Ishikawa (cell line): ENCODE measurements around the gene ANKRD30A.

Experiments used
- CEBPB ChIP-seq: IDR thresholded peaks from 2 replicates; pipeline ENCODE4 v1.6.1; 2012
- CREB1 ChIP-seq: IDR thresholded peaks from 2 replicates; pipeline ENCODE4 v1.6.1; 2012; ENCODE audit warnings: low read depth
- EGR1 ChIP-seq: IDR thresholded peaks from 2 replicates; pipeline ENCODE4 v1.6.1; 2012
- EP300 ChIP-seq: IDR thresholded peaks from 2 replicates; pipeline ENCODE4 v1.6.1; 2012; ENCODE audit warnings: borderline replicate concordance
- NFIC ChIP-seq: IDR thresholded peaks from 2 replicates; pipeline ENCODE4 v1.6.1; 2012
- RAD21 ChIP-seq: IDR thresholded peaks from 2 replicates; pipeline ENCODE4 v1.6.1; 2012; ENCODE audit warnings: low read depth
- REST ChIP-seq: IDR thresholded peaks from 2 replicates; pipeline ENCODE4 v1.6.1; 2012; ENCODE audit warnings: low read depth, mild to moderate bottlenecking
- TAF1 ChIP-seq: IDR thresholded peaks from 2 replicates; pipeline ENCODE4 v1.6.1; 2012; ENCODE audit warnings: low read depth, mild to moderate bottlenecking
- TEAD4 ChIP-seq: IDR thresholded peaks from 2 replicates; pipeline ENCODE4 v1.6.1; 2012
- USF1 ChIP-seq: IDR thresholded peaks from 2 replicates; pipeline ENCODE4 v1.6.1; 2012
- ZBTB7A ChIP-seq: IDR thresholded peaks from 2 replicates; pipeline ENCODE4 v1.6.1; 2012; ENCODE audit warnings: low read depth
- TF ChIP-seq, protein P1 (sequence below): IDR thresholded peaks from 2 replicates; pipeline ENCODE4 v1.6.1; 2012

Gene ANKRD30A

DNA sequence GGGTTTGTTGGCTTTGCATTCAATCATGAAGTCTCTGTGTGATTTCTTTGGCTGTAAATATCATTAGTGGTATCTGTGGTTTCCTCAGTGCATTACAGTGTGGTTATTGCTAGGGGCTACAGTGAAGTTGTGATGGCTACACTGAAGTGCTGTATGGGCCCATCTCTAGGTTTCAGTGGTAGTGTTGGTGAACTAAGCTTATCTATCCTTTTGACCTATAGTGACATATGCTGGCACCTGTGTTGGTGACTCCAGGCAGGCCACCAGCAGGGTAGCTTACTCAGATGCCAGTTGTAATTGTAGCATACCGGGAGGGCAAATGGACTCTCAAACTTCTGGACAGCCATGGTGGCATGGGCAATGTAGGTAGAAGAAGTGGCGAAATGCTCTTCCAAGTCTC is 219.0 kb downstream of the ANKRD30A start:
- TF ChIP-seq ZBTB7A, result no peak

- no peak for TF ChIP-seq REST
- TF ChIP-seq RAD21, result no peak
- TF ChIP-seq NFIC, result no peak
- no peak for TF ChIP-seq USF1
- no peak for TF ChIP-seq TEAD4
These were observed 254.6 kb downstream of the ANKRD30A start for GRCh38 chr10:37379991-37380390.

GRCh38 chr10:37381271-37381670 is 255.9 kb downstream of the ANKRD30A start:
- TF ChIP-seq NFIC, result no peak
- TF ChIP-seq, protein P1, sequence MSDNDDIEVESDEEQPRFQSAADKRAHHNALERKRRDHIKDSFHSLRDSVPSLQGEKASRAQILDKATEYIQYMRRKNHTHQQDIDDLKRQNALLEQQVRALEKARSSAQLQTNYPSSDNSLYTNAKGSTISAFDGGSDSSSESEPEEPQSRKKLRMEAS, result no peak
- no peak for TF ChIP-seq TEAD4
- no peak for TF ChIP-seq CREB1
- no peak for TF ChIP-seq EGR1
- no peak for TF ChIP-seq RAD21
- TF ChIP-seq ZBTB7A, result no peak
- TF ChIP-seq CEBPB, result no peak
- TF ChIP-seq REST, result no peak
- no peak for TF ChIP-seq USF1
- TF ChIP-seq TAF1, result no peak
- no peak for TF ChIP-seq EP300

GRCh38 chr10:37384923-37385322 is 259.5 kb downstream of the ANKRD30A start:
- TF ChIP-seq REST, result no peak
- TF ChIP-seq NFIC, result no peak
- TF ChIP-seq USF1, result no peak
- TF ChIP-seq TAF1, result no peak

DNA sequence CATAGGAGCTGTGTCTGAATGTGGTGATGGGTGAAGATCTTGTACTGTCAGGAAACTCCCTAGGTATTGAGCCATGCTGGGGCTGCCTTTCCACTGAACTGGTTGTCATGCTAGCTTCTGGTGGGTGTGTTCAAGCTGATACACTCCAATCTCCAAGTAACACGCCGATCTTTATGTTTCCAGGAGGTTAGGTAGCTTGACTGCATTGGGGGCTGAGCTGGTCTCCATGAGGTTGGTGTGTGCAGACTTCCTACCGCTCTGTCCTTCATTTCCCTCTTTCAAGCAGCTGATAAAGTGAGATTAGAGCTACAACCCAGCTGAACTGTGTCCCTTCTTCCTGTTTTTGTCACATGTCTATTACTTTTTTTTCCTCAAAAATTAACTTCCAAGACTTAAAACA is 265.5 kb downstream of the ANKRD30A start:
- TF ChIP-seq USF1 (no peak), REST (no peak), TEAD4 (no peak), CREB1 (no peak), CEBPB (no peak), NFIC (no peak), EP300 (no peak)
